Measurements from ENCODE around the gene PLEKHM2. TPM values are rescaled to one million over a fixed set of nuclear protein-coding genes. Genes with fewer than 3 reads are reported as not detected.

PLEKHM2 gene
- total RNA-seq, 1 donor from 2014 or later, result 57.5 TPM

DNA sequence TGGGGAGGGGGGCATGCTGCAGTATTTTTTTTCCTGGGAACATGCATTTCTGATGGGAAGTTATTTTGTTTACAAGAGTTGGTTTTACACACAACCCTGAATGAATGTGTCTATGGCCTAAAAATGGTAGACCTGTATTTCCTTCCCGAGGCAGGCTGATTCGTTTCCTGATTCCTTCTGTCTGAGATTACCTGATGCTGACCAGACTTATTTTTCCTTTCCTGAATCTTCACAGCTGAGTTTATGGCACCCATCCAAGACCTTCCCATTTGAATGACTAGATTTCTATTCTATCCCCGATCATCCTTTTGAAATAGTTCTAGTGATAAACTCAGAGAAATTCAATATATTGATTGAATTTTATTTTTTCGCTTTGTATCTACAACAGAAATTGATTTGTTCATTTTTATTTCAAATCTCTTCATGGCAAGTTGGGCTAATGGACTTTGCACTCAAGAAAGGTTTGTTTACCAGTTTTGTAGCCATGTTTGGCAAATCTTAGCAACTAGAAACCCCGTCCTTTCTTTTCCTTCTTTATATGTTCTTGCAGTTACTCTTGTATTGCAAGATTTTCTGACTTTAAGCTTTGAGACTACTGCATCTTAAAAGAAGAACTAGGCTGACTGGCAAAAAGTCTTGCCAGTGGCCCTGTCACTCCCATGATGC is 15.9 kb upstream of the PLEKHM2 start:
- H3K4me3 Mint-ChIP-seq, result no peak overlapping the region
- H3K27ac Mint-ChIP-seq, result no peak overlapping the region
- no peak for DNase-seq (ENCODE audit: extremely low spot score, unreplicated experiment)
- no peaks in the 10 kb centered on the region for H3K27me3 Mint-ChIP-seq
- no peaks in the 10 kb centered on the region for H3K9me3 Mint-ChIP-seq
- H3K36me3 Mint-ChIP-seq, result peaks cover 14% of the 10 kb centered on the region
- TF ChIP-seq, protein P1, sequence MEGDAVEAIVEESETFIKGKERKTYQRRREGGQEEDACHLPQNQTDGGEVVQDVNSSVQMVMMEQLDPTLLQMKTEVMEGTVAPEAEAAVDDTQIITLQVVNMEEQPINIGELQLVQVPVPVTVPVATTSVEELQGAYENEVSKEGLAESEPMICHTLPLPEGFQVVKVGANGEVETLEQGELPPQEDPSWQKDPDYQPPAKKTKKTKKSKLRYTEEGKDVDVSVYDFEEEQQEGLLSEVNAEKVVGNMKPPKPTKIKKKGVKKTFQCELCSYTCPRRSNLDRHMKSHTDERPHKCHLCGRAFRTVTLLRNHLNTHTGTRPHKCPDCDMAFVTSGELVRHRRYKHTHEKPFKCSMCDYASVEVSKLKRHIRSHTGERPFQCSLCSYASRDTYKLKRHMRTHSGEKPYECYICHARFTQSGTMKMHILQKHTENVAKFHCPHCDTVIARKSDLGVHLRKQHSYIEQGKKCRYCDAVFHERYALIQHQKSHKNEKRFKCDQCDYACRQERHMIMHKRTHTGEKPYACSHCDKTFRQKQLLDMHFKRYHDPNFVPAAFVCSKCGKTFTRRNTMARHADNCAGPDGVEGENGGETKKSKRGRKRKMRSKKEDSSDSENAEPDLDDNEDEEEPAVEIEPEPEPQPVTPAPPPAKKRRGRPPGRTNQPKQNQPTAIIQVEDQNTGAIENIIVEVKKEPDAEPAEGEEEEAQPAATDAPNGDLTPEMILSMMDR (conservative IDR thresholded peaks at IDR 0.05), result no peak
- no peaks in the 10 kb centered on the region for H3K4me1 Mint-ChIP-seq (ENCODE audit: unreplicated experiment)

DNA sequence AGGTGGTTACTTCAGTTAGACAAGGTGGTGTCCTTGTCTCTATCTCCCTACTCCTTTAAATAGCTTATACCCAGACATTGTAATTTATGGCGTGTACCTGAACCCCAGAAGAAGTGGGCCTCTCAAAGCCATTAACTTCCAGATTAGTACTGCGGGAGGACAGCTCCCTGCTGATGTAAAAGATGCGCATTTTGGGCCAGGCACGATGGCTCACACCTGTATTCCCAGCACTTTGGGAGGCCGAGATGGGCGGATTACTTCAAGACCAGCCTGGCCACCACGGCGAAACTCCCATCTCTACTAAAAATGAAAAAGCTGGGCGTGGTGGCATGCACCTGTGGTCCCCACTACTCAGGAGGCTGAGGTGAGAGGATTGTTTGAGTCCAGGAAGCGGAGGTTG is 15.0 kb upstream of the PLEKHM2 start:
- no peak for DNase-seq (ENCODE audit: extremely low spot score, unreplicated experiment)
- Mint-ChIP-seq H3K36me3 (peaks cover 12% of the 10 kb centered on the region), H3K27me3 (no peaks in the 10 kb centered on the region), H3K9me3 (no peaks in the 10 kb centered on the region), H3K4me1 (ENCODE audit: unreplicated experiment) (no peaks in the 10 kb centered on the region), H3K27ac (no peak overlapping the region), H3K4me3 (no peak overlapping the region)
- TF ChIP-seq, protein P1 (conservative IDR thresholded peaks at IDR 0.05), result no peak

DNA sequence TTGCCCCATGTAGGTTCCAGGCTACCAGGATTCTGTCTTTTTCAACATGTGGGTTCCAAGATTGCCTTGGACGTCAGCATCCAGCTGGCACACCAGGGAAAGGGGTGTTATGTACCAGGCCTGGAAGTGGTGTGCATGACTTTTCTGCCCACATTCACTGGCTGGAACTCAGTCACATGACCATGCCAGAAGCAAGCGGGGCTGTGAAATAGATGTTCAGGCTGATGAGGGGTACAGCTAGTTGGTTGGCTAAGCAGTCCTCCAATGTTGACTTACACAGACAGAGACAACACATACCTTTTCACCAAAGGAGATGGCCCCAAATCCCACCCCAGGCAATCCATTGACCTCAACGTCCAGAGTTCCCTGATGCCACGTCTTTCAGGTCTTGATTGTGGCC is 14.3 kb upstream of the PLEKHM2 start:
- Mint-ChIP-seq H3K36me3 (peaks cover 12% of the 10 kb centered on the region), H3K4me1 (ENCODE audit: unreplicated experiment) (no peaks in the 10 kb centered on the region), H3K27ac (no peak overlapping the region), H3K4me3 (no peak overlapping the region), H3K9me3 (no peaks in the 10 kb centered on the region), H3K27me3 (no peaks in the 10 kb centered on the region)
- no peak for DNase-seq (ENCODE audit: extremely low spot score, unreplicated experiment)
- TF ChIP-seq, protein P1 (conservative IDR thresholded peaks at IDR 0.05), result no peak

DNA sequence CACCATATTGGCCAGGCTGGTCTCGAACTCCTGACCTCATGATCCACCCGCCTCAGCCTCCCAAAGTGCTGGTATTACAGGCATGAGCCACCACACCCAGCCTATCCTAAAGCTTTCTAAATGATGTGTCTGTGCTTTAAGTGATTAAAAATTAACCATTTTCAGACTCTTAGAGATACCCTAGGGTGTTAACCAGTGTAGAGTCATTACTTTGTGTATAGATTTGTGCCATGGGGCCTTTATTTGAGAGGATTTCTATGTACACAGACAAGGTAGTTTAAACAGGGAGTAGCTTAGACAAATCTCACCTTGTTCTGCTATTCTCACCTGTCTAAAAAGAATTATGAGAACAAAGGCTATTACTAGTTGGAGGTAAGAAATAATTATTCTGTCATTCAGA is 12.7 kb upstream of the PLEKHM2 start:
- H3K36me3 Mint-ChIP-seq, result peaks cover 12% of the 10 kb centered on the region
- no peaks in the 10 kb centered on the region for H3K27me3 Mint-ChIP-seq
- no peak overlapping the region for H3K4me3 Mint-ChIP-seq
- H3K4me1 Mint-ChIP-seq (ENCODE audit: unreplicated experiment), result no peaks in the 10 kb centered on the region
- H3K27ac Mint-ChIP-seq, result no peak overlapping the region
- DNase-seq (ENCODE audit: extremely low spot score, unreplicated experiment), result no peak
- no peaks in the 10 kb centered on the region for H3K9me3 Mint-ChIP-seq
- TF ChIP-seq, protein P1 (conservative IDR thresholded peaks at IDR 0.05), result no peak

DNA sequence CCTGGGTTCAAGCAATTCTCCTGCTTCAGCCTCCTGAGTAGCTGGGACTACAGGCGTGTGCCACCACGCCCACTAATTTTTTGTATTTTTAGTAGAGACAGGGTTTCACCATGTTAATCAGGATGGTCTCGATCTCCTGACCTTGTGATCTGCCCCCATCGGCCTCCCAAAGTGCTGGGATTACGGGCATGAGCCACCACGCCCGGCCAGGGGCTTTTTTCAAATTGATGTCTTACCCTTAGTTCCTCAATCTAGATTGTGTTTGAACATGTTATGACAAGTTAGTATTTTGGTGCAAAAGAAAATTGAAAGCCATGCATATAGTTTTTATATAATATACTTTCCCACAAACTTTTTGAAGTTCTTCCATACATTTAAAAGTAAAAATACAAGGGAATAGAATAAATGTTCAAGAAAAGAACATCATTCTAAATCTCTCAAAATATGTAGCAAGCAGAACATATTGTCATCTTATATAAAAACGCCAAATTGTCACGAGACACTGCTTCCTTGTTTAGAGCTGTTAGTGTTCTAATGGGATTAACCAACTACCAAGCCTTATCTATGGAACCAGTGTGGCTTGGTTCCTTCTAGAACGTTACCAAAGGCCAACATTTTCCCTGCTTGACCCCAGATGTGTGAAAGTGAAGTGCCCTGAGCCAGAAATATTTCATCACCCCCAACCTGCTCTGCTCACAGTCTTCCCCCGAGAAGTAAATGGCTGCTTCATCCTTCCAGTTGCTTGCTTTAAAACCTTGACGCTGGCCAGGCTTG is 9.5 kb upstream of the PLEKHM2 start:
- H3K27ac Mint-ChIP-seq, result no peak overlapping the region
- no peak for DNase-seq (ENCODE audit: extremely low spot score, unreplicated experiment)
- no peaks in the 10 kb centered on the region for H3K9me3 Mint-ChIP-seq
- no peak overlapping the region for H3K4me3 Mint-ChIP-seq
- TF ChIP-seq, protein P1 (conservative IDR thresholded peaks at IDR 0.05), result no peak
- no peaks in the 10 kb centered on the region for H3K4me1 Mint-ChIP-seq (ENCODE audit: unreplicated experiment)
- H3K36me3 Mint-ChIP-seq, result peaks cover 3% of the 10 kb centered on the region
- H3K27me3 Mint-ChIP-seq, result no peaks in the 10 kb centered on the region

Measured in type B pancreatic cell (in vitro differentiated cells).